Testis (tissue), 3 donors: ENCODE results near the gene KATNBL1. TPM values are rescaled to one million over a fixed set of nuclear protein-coding genes. Genes with fewer than 3 reads are reported as not detected.

ENCODE experiments used
- DNase-seq: peaks from one replicate; pipeline ENCODE4 v3.0.0-alpha.2; 2019
- H3K27ac ChIP-seq, 2 donors: fragments of 200-600 bp; sonication (generic); one replicate each; pipeline ENCODE4 v1.5.1; 2019
- H3K27me3 ChIP-seq: fragments of 200-600 bp; sonication (generic); one replicate; pipeline ENCODE4 v1.5.1; 2019
- H3K36me3 ChIP-seq: fragments of 200-600 bp; sonication (generic); one replicate; pipeline ENCODE4 v1.5.1; 2017; ENCODE audit warnings: low read depth; ENCODE audit errors: missing control alignments
- H3K4me1 ChIP-seq: fragments of 200-600 bp; sonication (generic); one replicate; pipeline ENCODE4 v1.5.1; 2019
- H3K4me3 ChIP-seq, 2 donors: fragments of 200-600 bp; sonication (generic); one replicate each; pipeline ENCODE4 v1.5.1; 2017 to 2019
- H3K9me3 ChIP-seq: fragments of 200-600 bp; sonication (generic); one replicate; pipeline ENCODE4 v1.5.1; 2017
- CTCF ChIP-seq, 3 experiments: fragments of 450-650 bp in 2 of 3; fragments of 200-600 bp in 1 of 3; sonication (generic) in 1 of 3; IDR thresholded peaks; one replicate each; pipeline ENCODE4 v1.5.1; 2016 to 2019; ENCODE audit warnings: antibody characterized with exemption in 3 of 3, mild to moderate bottlenecking in 2 of 3, moderate library complexity in 1 of 3
- POLR2A ChIP-seq: fragments of 450-650 bp; IDR thresholded peaks from one replicate; pipeline ENCODE4 v1.6.1; 2017; ENCODE audit warnings: antibody characterized with exemption, mild to moderate bottlenecking, moderate library complexity
- WGBS, 2 donors: methylation state at CpG; one replicate each; pipeline ENCODE4 v1.1.5; 2018; 5-methylcytosine and 5-hydroxymethylcytosine counted together
- intact Hi-C: fragments of 100-400 bp; cut with DNase I; formaldehyde crosslinking; loops from one replicate; pipeline ENCODE4 v1.15.1; 2023; ENCODE audit warnings: low total_unique reads
- polyA plus RNA-seq: library from polyadenylated mRNA; stranded (reverse); fragments of 350-450 nt; fragmentation: Illumina TruSeq; extraction: RNeasy Lipid Tissue Mini Kit (QIAGEN cat#74804); gene quantifications from one replicate; pipeline ENCODE4 v1.2.3, GENCODE V29; 2014; ENCODE audit warnings: low read depth, low replicate concordance; ENCODE audit not compliant: insufficient read depth
- total RNA-seq, 2 donors: library from RNA; depleted of rRNA; stranded (reverse); fragments of >200 nt; gene quantifications; one replicate each; pipeline ENCODE4 v1.2.3, GENCODE V29; 2016

Gene KATNBL1
- total and polyA plus RNA-seq, 3 donors from 2014 or later, result 31.3 to 107 (median 83.7) TPM

DNA sequence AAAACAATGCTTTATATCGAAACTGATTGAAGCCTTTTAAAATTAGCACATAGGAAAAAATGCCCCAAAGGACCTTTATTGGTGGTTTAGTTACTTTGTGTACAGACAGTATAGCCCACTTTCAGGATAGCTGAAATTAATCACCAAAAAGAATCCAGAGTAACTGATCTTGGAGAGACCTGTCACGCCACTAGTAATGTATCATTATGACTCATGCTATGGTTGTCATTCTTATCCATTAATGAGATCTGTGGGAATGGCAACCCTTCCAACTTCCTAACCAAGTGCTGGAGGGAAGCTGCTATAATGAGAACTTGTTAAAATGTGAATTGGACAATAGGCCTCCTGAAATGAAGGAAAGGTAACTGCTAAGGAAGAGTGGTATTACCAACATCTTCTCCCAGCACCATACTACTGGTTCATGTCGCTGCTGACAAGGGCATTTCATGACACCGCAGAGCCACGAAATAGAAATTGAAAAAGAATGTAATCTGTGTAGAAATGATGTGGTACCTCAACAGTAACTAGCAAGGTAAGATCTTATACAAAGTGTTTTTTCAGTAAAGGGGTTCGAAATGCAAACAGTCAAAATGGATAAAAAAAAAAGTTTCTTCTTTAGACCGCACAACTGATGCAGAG is 7.8 kb upstream of the KATNBL1 start:
- TF ChIP-seq POLR2A, result no peak
- TF ChIP-seq CTCF (IDR thresholded peaks at IDR 0.05), result no peak
- DNase-seq, result no peak
- H3K4me1 ChIP-seq, result no peaks in the 10 kb centered on the region
- H3K36me3 ChIP-seq, result no peaks in the 10 kb centered on the region
- WGBS, 2 donors, result 88 to 92% methylated on average over 7 of the region's 7 CpGs
- no peaks in the 10 kb centered on the region for H3K9me3 ChIP-seq
- no peak overlapping the region for H3K27ac ChIP-seq
- intact Hi-C loops, result no loop called here
- no peak overlapping the region for H3K4me3 ChIP-seq
- H3K27me3 ChIP-seq, result no peaks in the 10 kb centered on the region

- H3K9me3 ChIP-seq, result no peaks in the 10 kb centered on the region
- no peak for DNase-seq
- no peak for TF ChIP-seq CTCF (IDR thresholded peaks at IDR 0.05)
- TF ChIP-seq POLR2A, result no peak
- H3K27ac ChIP-seq, result no peak overlapping the region
- H3K36me3 ChIP-seq, result no peaks in the 10 kb centered on the region
- no peaks in the 10 kb centered on the region for H3K27me3 ChIP-seq
- H3K4me1 ChIP-seq, result no peaks in the 10 kb centered on the region
- intact Hi-C loops, result no loop called here
- H3K4me3 ChIP-seq, result no peak overlapping the region
Observed at GRCh38 chr15:34216527-34217270, 6.8 kb upstream of the KATNBL1 start.

DNA sequence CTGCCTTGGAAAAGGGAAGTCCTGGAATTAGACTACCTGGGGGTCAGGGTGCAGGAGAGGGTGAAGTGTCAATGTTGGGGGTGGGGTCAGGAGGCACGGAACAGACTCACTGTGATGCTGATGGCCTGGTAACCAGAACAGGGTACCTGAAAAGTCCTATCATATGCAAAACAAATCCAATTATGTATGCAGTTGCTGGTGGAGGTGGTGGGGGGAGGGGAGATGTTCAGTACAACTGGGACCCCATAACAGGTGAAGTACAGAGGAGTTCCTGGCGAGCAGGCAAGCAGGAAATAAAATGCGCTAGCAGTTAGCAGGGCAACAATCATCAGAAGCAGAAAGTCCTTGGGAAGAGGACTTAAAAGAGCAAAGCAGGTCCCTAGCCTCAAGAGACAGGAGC is 4.2 kb upstream of the KATNBL1 start:
- intact Hi-C loops, result no loop called here
- WGBS, 2 donors, result 71 to 75% methylated on average over 3 of the region's 3 CpGs
- TF ChIP-seq POLR2A (no peak), CTCF (IDR thresholded peaks at IDR 0.05) (no peak)

DNA sequence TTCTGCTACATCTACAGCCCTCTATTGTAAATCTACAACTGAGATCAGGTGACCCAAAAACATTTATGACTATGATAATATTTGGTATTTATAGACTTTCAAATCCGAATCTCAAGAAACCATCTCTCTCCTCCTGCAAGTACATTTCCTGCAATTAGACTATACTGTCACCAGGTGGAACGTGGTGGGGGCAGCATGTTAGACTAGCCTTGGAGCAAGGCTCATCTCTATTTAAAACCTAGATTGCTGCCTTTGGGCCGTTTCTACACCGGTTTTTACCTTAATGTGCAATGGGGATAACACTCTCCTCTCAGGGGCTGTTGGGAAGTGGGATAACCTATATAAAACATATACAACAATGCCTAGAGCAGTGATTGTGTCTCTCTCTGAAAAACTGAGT is 3.8 kb upstream of the KATNBL1 start:
- TF ChIP-seq CTCF (IDR thresholded peaks at IDR 0.05) (no peak), POLR2A (no peak)
- no peaks in the 10 kb centered on the region for H3K36me3 ChIP-seq
- intact Hi-C loops, result no loop called here
- no peaks in the 10 kb centered on the region for H3K9me3 ChIP-seq
- WGBS, 2 donors, result 35 to 42% methylated on average over 4 of the region's 4 CpGs
- no peaks in the 10 kb centered on the region for H3K27me3 ChIP-seq
- H3K4me3 ChIP-seq, result no peak overlapping the region
- no peak for DNase-seq
- H3K4me1 ChIP-seq, result peaks cover 2% of the 10 kb centered on the region
- H3K27ac ChIP-seq, result no peak overlapping the region

More for the DNA sequence above, 4.2 kb upstream of the KATNBL1 start:
- Histone ChIP-seq H3K27me3 (no peaks in the 10 kb centered on the region), H3K36me3 (no peaks in the 10 kb centered on the region), H3K9me3 (no peaks in the 10 kb centered on the region), H3K4me1 (no peaks in the 10 kb centered on the region), H3K27ac (no peak overlapping the region), H3K4me3 (no peak overlapping the region)
- no peak for DNase-seq
